ENCODE results near the gene SLC43A2.

DNA sequence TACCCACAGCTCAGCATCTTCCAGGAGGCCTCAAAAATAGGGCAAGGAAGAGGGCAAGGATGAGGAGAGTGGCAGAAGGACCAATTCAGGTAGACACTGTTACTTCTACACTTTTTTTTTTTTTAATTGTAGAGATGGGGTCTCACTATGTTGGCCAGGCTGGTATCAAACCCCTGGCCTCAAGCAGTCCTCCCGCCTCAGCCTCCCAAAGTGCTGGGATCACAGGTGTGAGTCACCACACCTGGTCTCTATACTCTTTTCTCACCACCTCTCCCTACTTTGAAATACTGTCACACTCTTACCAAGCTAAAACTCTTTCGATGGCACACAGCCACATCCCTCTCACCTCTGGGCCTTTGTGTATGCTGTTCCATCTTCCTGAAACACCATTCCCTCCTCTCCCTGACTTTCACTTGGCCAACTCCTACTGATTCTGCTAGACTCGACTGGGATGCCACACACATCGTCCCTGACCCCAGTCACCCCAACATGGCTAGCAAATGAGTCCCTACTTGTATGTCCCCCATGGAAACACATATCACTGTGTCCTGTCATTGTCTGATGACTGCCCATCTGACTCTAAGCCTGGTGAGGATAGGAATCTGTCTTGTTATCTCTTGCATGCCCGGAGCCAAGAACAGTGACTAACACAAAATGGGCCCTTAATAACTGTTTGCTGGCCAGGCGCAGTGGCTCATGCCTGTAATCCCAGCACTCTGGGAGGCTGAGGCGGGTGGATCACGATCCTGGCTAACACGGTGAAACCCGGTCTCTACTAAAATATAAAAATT, 7.2 kb upstream of the SLC43A2 start:
- no peak for TF ChIP-seq CTCF (IDR thresholded peaks at IDR 0.05)
- no peak for TF ChIP-seq POLR2A (IDR thresholded peaks at IDR 0.05)

Measured in body of pancreas (tissue), 4 donors.